Astrocyte (in vitro differentiated cells and primary cell): ENCODE data around the gene EDEM3. TPM values are rescaled to one million over a fixed set of nuclear protein-coding genes. Genes with fewer than 3 reads are reported as not detected.

Source experiments
- DNase-seq: peaks from one replicate; pipeline ENCODE4 v3.0.0-alpha.2; 2010; ENCODE audit warnings: low read depth
- FAIRE-seq: peaks from 2 replicates; lab custom pipeline; 2011; peaks lifted over from hg19 to GRCh38; lab: Jason Lieb, UNC
- H2AFZ ChIP-seq: 2 replicates; pipeline ENCODE4 v1.6.0; 2012; ENCODE audit warnings: low read depth, low read length, inconsistent platforms
- H3K27ac ChIP-seq: 2 replicates; pipeline ENCODE4 v1.5.1; 2011; ENCODE audit warnings: low read depth, low read length, inconsistent platforms
- H3K27me3 ChIP-seq: 2 replicates; pipeline ENCODE4 v1.6.0; 2011; ENCODE audit warnings: low read length, inconsistent platforms; ENCODE audit not compliant: insufficient read depth
- H3K36me3 ChIP-seq: 2 replicates; pipeline ENCODE4 v1.5.1; 2011; ENCODE audit warnings: low read length, inconsistent platforms; ENCODE audit not compliant: insufficient read depth
- H3K4me1 ChIP-seq: 2 replicates; pipeline ENCODE4 v1.5.1; 2011; ENCODE audit warnings: low read length, inconsistent platforms; ENCODE audit not compliant: insufficient read depth
- H3K4me2 ChIP-seq: 2 replicates; pipeline ENCODE4 v1.6.0; 2012; ENCODE audit warnings: low read length, inconsistent platforms
- H3K4me3 ChIP-seq: 2 replicates; pipeline ENCODE4 v1.5.1; 2011; ENCODE audit warnings: low read depth, mild to moderate bottlenecking, low read length, inconsistent platforms; ENCODE audit not compliant: insufficient read depth
- H3K79me2 ChIP-seq: 2 replicates; pipeline ENCODE4 v1.6.0; 2012; ENCODE audit warnings: mild to moderate bottlenecking, low read length, inconsistent platforms; ENCODE audit not compliant: insufficient read depth
- H3K9ac ChIP-seq: 2 replicates; pipeline ENCODE4 v1.6.0; 2012; ENCODE audit warnings: mild to moderate bottlenecking, low read length, inconsistent platforms
- H3K9me3 ChIP-seq: 2 replicates; pipeline ENCODE4 v1.5.1; 2012; ENCODE audit warnings: low read depth, mild to moderate bottlenecking, low read length, inconsistent platforms; ENCODE audit not compliant: insufficient read depth
- H4K20me1 ChIP-seq: 2 replicates; pipeline ENCODE4 v1.6.0; 2012; ENCODE audit warnings: low read length, inconsistent platforms; ENCODE audit not compliant: insufficient read depth
- H3K27ac Mint-ChIP-seq: one replicate; pipeline ENCODE4 v1.8.0; 2021; ENCODE audit warnings: mild to moderate bottlenecking, mixed read lengths; ENCODE audit not compliant: unreplicated experiment
- H3K27me3 Mint-ChIP-seq: one replicate; pipeline ENCODE4 v1.8.0; 2021; ENCODE audit warnings: low read depth, mixed read lengths; ENCODE audit not compliant: unreplicated experiment
- H3K36me3 Mint-ChIP-seq: one replicate; pipeline ENCODE4 v1.8.0; 2021; ENCODE audit warnings: low read depth, mixed read lengths; ENCODE audit not compliant: unreplicated experiment
- H3K4me1 Mint-ChIP-seq: one replicate; pipeline ENCODE4 v1.8.0; 2021; ENCODE audit warnings: low read depth, mixed read lengths; ENCODE audit not compliant: unreplicated experiment
- H3K4me3 Mint-ChIP-seq: one replicate; pipeline ENCODE4 v1.8.0; 2021; ENCODE audit warnings: mild to moderate bottlenecking, moderate library complexity, mixed read lengths; ENCODE audit not compliant: unreplicated experiment
- H3K9me3 Mint-ChIP-seq: one replicate; pipeline ENCODE4 v1.8.0; 2021; ENCODE audit warnings: mild to moderate bottlenecking, mixed read lengths; ENCODE audit not compliant: unreplicated experiment
- CTCF ChIP-seq: IDR thresholded peaks from 2 replicates; pipeline ENCODE4 v1.5.1; 2011; ENCODE audit warnings: low read depth, mild to moderate bottlenecking, inconsistent platforms, low read length, moderate library complexity; ENCODE audit not compliant: insufficient read depth
- EZH2 ChIP-seq: IDR thresholded peaks from 2 replicates; pipeline ENCODE4 v1.6.1; 2012; ENCODE audit warnings: mild to moderate bottlenecking, low read length, inconsistent platforms; ENCODE audit not compliant: insufficient read depth
- total RNA-seq: library from RNA; stranded (reverse); gene quantifications from 2 replicates; pipeline ENCODE4 v1.2.1, GENCODE V29; 2021

The EDEM3 gene
- total RNA-seq, 1 donor from 2014 or later: 36.7 TPM

- FAIRE-seq (no peak), DNase-seq (no peak)
- no peak for TF ChIP-seq EZH2
- TF ChIP-seq CTCF: no peak
- no peaks in the 10 kb centered on the region for H3K9me3 ChIP-seq
- no peaks in the 10 kb centered on the region for H3K79me2 ChIP-seq
- H3K4me3 ChIP-seq: no peak overlapping the region
- no peak overlapping the region for H3K27ac ChIP-seq
- H3K4me1 ChIP-seq: no peaks in the 10 kb centered on the region
- no peaks in the 10 kb centered on the region for H3K27me3 ChIP-seq
- no peaks in the 10 kb centered on the region for H4K20me1 ChIP-seq
- Mint-ChIP-seq H3K4me1 (peaks cover 7% of the 10 kb centered on the region), H3K36me3 (peaks cover 6% of the 10 kb centered on the region), H3K27ac (no peak overlapping the region), H3K4me3 (no peak overlapping the region), H3K9me3 (peaks cover 2% of the 10 kb centered on the region), H3K27me3 (peaks cover 2% of the 10 kb centered on the region)
- H3K36me3 ChIP-seq: no peaks in the 10 kb centered on the region
- H2AFZ ChIP-seq: no peak overlapping the region
- H3K9ac ChIP-seq: no peak overlapping the region
- H3K4me2 ChIP-seq: no peak overlapping the region
These were observed 105.8 kb downstream of the EDEM3 start for GRCh38 chr1:184648856-184649201.

GRCh38 chr1:184648160-184648855 lies 106.3 kb downstream of the EDEM3 start:
- Histone ChIP-seq H3K4me3 (no peak overlapping the region), H3K27me3 (no peaks in the 10 kb centered on the region), H3K36me3 (no peaks in the 10 kb centered on the region), H3K4me1 (no peaks in the 10 kb centered on the region), H3K79me2 (no peaks in the 10 kb centered on the region), H2AFZ (no peak overlapping the region), H3K27ac (no peak overlapping the region), H4K20me1 (no peaks in the 10 kb centered on the region), H3K4me2 (no peak overlapping the region), H3K9ac (no peak overlapping the region), H3K9me3 (no peaks in the 10 kb centered on the region)
- H3K27me3 Mint-ChIP-seq: peaks cover 2% of the 10 kb centered on the region
- H3K4me1 Mint-ChIP-seq: peaks cover 7% of the 10 kb centered on the region
- H3K27ac Mint-ChIP-seq: no peak overlapping the region
- TF ChIP-seq CTCF (no peak), EZH2 (no peak)
- FAIRE-seq: no peak
- peaks cover 2% of the 10 kb centered on the region for H3K9me3 Mint-ChIP-seq
- no peak overlapping the region for H3K4me3 Mint-ChIP-seq
- H3K36me3 Mint-ChIP-seq: peaks cover 6% of the 10 kb centered on the region
- DNase-seq: no peak

- Histone ChIP-seq H3K9me3 (no peaks in the 10 kb centered on the region), H3K4me1 (no peaks in the 10 kb centered on the region), H3K27me3 (no peaks in the 10 kb centered on the region), H3K27ac (no peak overlapping the region), H3K79me2 (no peaks in the 10 kb centered on the region), H3K36me3 (no peaks in the 10 kb centered on the region), H4K20me1 (no peaks in the 10 kb centered on the region), H3K4me2 (no peak overlapping the region), H3K9ac (no peak overlapping the region), H2AFZ (no peak overlapping the region), H3K4me3 (no peak overlapping the region)
- H3K9me3 Mint-ChIP-seq: no peaks in the 10 kb centered on the region
- peaks cover 7% of the 10 kb centered on the region for H3K4me1 Mint-ChIP-seq
- DNase-seq (no peak), FAIRE-seq (no peak)
- peaks cover 6% of the 10 kb centered on the region for H3K36me3 Mint-ChIP-seq
- no peak overlapping the region for H3K4me3 Mint-ChIP-seq
- H3K27me3 Mint-ChIP-seq: peaks cover 2% of the 10 kb centered on the region
- no peak overlapping the region for H3K27ac Mint-ChIP-seq
- TF ChIP-seq EZH2: no peak
- no peak for TF ChIP-seq CTCF
These were observed 107.2 kb downstream of the EDEM3 start for GRCh38 chr1:184647471-184647870.
